IMR-90 (cell line): ENCODE measurements around the gene ENHO. TPM values are rescaled to one million over a fixed set of nuclear protein-coding genes. Genes with fewer than 3 reads are reported as not detected.
"Not testable (repeated sequence)": the region's sequence is repeated elsewhere in the genome, so short reads cannot be mapped to it uniquely, and the experiment has no call there.

Experiments
- ATAC-seq: fragments of 200-7000 bp; cut with Tn5 transposase; 2 replicates; pipeline ENCODE4 v1.9.1; 2020; ENCODE audit warnings: low read depth, mild to moderate bottlenecking, moderate library complexity
- BruUV-seq: library from RNA; stranded (reverse); fragments of 400-500 nt; replicated peaks from 2 replicates; lab custom pipeline; 2021; lab: Mats Ljungman, UMichigan
- CTCF ChIA-PET: fragments of 300-600 bp; formaldehyde crosslinking; extraction: SDS; loops from one replicate; lab custom pipeline; 2021; ENCODE audit warnings: antibody characterized with exemption; lab: Yijun Ruan, JAX
- POLR2A ChIA-PET: fragments of 300-600 bp; sonication (Branson Sonifier 250); formaldehyde crosslinking; loops from one replicate; lab custom pipeline; 2022; ENCODE audit warnings: antibody characterized with exemption; ENCODE audit not compliant: unreplicated experiment; lab: Charles Lee
- DNase-seq: peaks from one replicate; pipeline ENCODE4 v3.0.0; 2013
- H2AFZ ChIP-seq: replicated peaks from 2 replicates; pipeline ENCODE3; 2013; ENCODE audit warnings: low read length, mild to moderate bottlenecking; ENCODE audit not compliant: poor library complexity
- H2AK5ac ChIP-seq: 2 replicates; pipeline ENCODE4 v1.6.1; 2013; ENCODE audit warnings: low read depth, low read length, inconsistent platforms
- H2AK9ac ChIP-seq: replicated peaks from 2 replicates; pipeline ENCODE3; 2013; ENCODE audit warnings: mild to moderate bottlenecking, low read depth, low read length, moderate library complexity; ENCODE audit not compliant: poor library complexity
- H2BK120ac ChIP-seq: 2 replicates; pipeline ENCODE4 v1.6.1; 2013; ENCODE audit warnings: low read depth, low read length, inconsistent platforms
- H2BK15ac ChIP-seq: 3 replicates; pipeline ENCODE4 v1.6.1; 2013; ENCODE audit warnings: low read depth, low read length, inconsistent platforms
- H2BK20ac ChIP-seq: 2 replicates; pipeline ENCODE4 v1.6.1; 2013; ENCODE audit warnings: low read depth, mild to moderate bottlenecking, inconsistent platforms, low read length, moderate library complexity
- H2BK5ac ChIP-seq: 2 replicates; pipeline ENCODE4 v1.6.1; 2013; ENCODE audit warnings: mild to moderate bottlenecking, low read depth, low read length, inconsistent platforms; ENCODE audit not compliant: poor library complexity, severe bottlenecking
- H3K14ac ChIP-seq: replicated peaks from 2 replicates; pipeline ENCODE4 v1.6.1; 2013; ENCODE audit warnings: low read depth, low read length, inconsistent platforms
- H3K18ac ChIP-seq: 2 replicates; pipeline ENCODE4 v1.6.1; 2013; ENCODE audit warnings: low read depth, low read length, control low read depth
- H3K23ac ChIP-seq: 2 replicates; pipeline ENCODE4 v1.6.1; 2013; ENCODE audit warnings: low read depth, low read length, inconsistent platforms
- H3K27ac ChIP-seq: 2 replicates; pipeline ENCODE4 v1.5.1; 2013; ENCODE audit warnings: mild to moderate bottlenecking, control low read depth, low read length; ENCODE audit not compliant: insufficient read depth
- H3K27me3 ChIP-seq: 2 replicates; pipeline ENCODE4 v1.6.1; 2013; ENCODE audit warnings: low read length; ENCODE audit not compliant: control insufficient read depth, insufficient read depth
- H3K36me3 ChIP-seq: 2 replicates; pipeline ENCODE4 v1.6.1; 2013; ENCODE audit warnings: low read length, mixed read lengths; ENCODE audit not compliant: control insufficient read depth, insufficient read depth
- H3K4ac ChIP-seq: 2 replicates; pipeline ENCODE4 v1.6.1; 2013; ENCODE audit warnings: low read depth, low read length, inconsistent platforms
- H3K4me1 ChIP-seq: 2 replicates; pipeline ENCODE4 v1.6.1; 2013; ENCODE audit warnings: low read length, mixed read lengths; ENCODE audit not compliant: control insufficient read depth, insufficient read depth
- H3K4me2 ChIP-seq: 2 replicates; pipeline ENCODE4 v1.6.1; 2013; ENCODE audit warnings: low read depth, mild to moderate bottlenecking, control low read depth, low read length, moderate library complexity
- H3K4me3 ChIP-seq: 2 replicates; pipeline ENCODE4 v1.5.1; 2013; ENCODE audit warnings: low read depth, mild to moderate bottlenecking, control low read depth, low read length, moderate library complexity; ENCODE audit not compliant: insufficient read depth
- H3K56ac ChIP-seq: 2 replicates; pipeline ENCODE4 v1.6.1; 2013; ENCODE audit warnings: low read length, inconsistent platforms; ENCODE audit not compliant: insufficient read depth; ENCODE audit errors: extremely low read depth
- H3K79me1 ChIP-seq, 2 experiments: 2 replicates each; pipeline ENCODE4 v1.6.1; 2013; ENCODE audit warnings: low read length in 2 of 2, inconsistent platforms in 1 of 2, low read depth in 1 of 2
- H3K9ac ChIP-seq: 2 replicates; pipeline ENCODE4 v1.6.1; 2013; ENCODE audit warnings: low read depth, low read length, control low read depth
- H3K9me1 ChIP-seq: 2 replicates; pipeline ENCODE4 v1.6.1; 2013; ENCODE audit warnings: low read length, inconsistent platforms; ENCODE audit not compliant: insufficient read depth
- H3K9me3 ChIP-seq: 2 replicates; pipeline ENCODE4 v1.6.1; 2013; ENCODE audit warnings: low read length; ENCODE audit not compliant: control insufficient read depth, insufficient read depth
- H4K20me1 ChIP-seq: 2 replicates; pipeline ENCODE4 v1.6.1; 2013; ENCODE audit warnings: low read length, inconsistent platforms; ENCODE audit not compliant: insufficient read depth
- H4K5ac ChIP-seq: 2 replicates; pipeline ENCODE4 v1.6.1; 2013; ENCODE audit warnings: mild to moderate bottlenecking, low read depth, low read length, control low read depth
- H4K8ac ChIP-seq, 2 experiments: 2 replicates each; pipeline ENCODE4 v1.6.1; 2013; ENCODE audit warnings: low read depth in 2 of 2, low read length in 2 of 2, control low read depth in 1 of 2, inconsistent platforms in 1 of 2
- H4K91ac ChIP-seq: 2 replicates; pipeline ENCODE4 v1.6.1; 2013; ENCODE audit warnings: low read depth, low read length, inconsistent platforms; ENCODE audit not compliant: insufficient read depth
- BHLHE40 ChIP-seq: fragments of 150-350 bp; IDR thresholded peaks from 2 replicates; pipeline ENCODE4 v1.6.1; 2016; ENCODE audit warnings: mild to moderate bottlenecking, low read depth, low read length
- CHD1 ChIP-seq: IDR thresholded peaks from 2 replicates; pipeline ENCODE4 v1.6.1; 2012; ENCODE audit warnings: low read depth, low read length, improper control_type of control experiment
- ELK1 ChIP-seq: fragments of 150-350 bp; IDR thresholded peaks from 2 replicates; pipeline ENCODE4 v1.6.1; 2016; ENCODE audit warnings: low read depth, mild to moderate bottlenecking, low read length, moderate library complexity, borderline replicate concordance
- WGBS, 2 experiments: methylation state at CpG; one replicate each; pipeline versions ENCODE4 v1.1.5 to v1.1.7; 2013; ENCODE audit warnings: missing lambda C conversion rate in 2 of 2; ENCODE audit not compliant: insufficient read length in 1 of 2; ENCODE audit errors: extremely low coverage in 2 of 2; 5-methylcytosine and 5-hydroxymethylcytosine counted together
- dilution Hi-C: fragments of 300-500 bp; cut with HindIII; formaldehyde crosslinking; loops from one replicate; pipeline ENCODE4 v1.14.3; 2018; ENCODE audit warnings: low sequenced_read_pairs; ENCODE audit not compliant: unreplicated experiment
- in situ Hi-C: fragments of 300-500 bp; cut with MboI; formaldehyde crosslinking; loops from 3 replicates; pipeline ENCODE4 v1.14.3; 2019; ENCODE audit warnings: low sequenced_read_pairs, inconsistent platforms, mixed read lengths
- intact Hi-C: fragments of 100-400 bp; cut with micrococcal nuclease; formaldehyde crosslinking; loops from 2 replicates; pipeline ENCODE4 v1.10.0; 2022
- polyA plus RNA-seq, 3 experiments: library from polyadenylated mRNA; depleted of rRNA; stranded (reverse); fragments of >200 nt; gene quantifications; 2 replicates each; pipeline ENCODE4 v1.2.3, GENCODE V29; 2012; ENCODE audit warnings: low replicate concordance in 1 of 3
- total RNA-seq: library from RNA; depleted of rRNA; stranded (reverse); fragments of >200 nt; gene quantifications from 2 replicates; pipeline ENCODE4 v1.2.3, GENCODE V29; 2012

ENHO gene
- total and polyA plus RNA-seq, 2 of the 4 experiments (the other 2 are of a cell fraction) = not detected

DNA sequence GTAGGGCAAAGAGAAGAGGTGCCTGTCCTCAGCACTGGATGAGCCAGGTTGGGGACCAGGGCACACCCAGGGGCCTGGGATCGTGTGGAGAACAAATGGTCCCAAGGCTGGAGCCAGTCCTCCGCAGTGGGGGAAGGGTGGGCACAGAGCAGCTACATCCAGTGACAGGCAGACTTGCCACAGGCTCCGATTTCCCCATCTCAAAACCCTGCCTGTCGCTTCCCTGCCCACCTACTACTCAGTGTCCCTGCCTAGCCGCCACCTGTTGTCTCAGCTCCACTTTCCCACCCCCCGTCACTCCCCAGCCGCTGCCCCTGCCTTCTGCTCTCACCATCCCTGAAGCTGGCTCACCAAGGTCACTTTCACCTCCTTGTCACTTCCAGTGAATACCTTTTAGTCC is 13.9 kb upstream of the ENHO start:
- no peaks in the 10 kb centered on the region for H3K79me1 ChIP-seq
- TF ChIP-seq CHD1 (no peak), ELK1 (no peak), BHLHE40 (no peak)
- H2BK5ac ChIP-seq = no peak overlapping the region
- no peak overlapping the region for H2BK20ac ChIP-seq
- no peak overlapping the region for H3K4ac ChIP-seq
- H3K56ac ChIP-seq = no peak overlapping the region
- no TSS peak for BruUV-seq
- no peak overlapping the region for H3K23ac ChIP-seq
- ATAC-seq (no peak), DNase-seq (no peak)
- H3K9ac ChIP-seq = no peak overlapping the region
- H4K8ac ChIP-seq = no peak overlapping the region
- H2AK5ac ChIP-seq = no peak overlapping the region
- no peak overlapping the region for H3K4me2 ChIP-seq
- H2BK120ac ChIP-seq = no peak overlapping the region
- no peak overlapping the region for H3K4me3 ChIP-seq
- no peak overlapping the region for H3K14ac ChIP-seq
- no peak overlapping the region for H2BK15ac ChIP-seq
- H4K91ac ChIP-seq = no peak overlapping the region
- no peaks in the 10 kb centered on the region for H4K20me1 ChIP-seq
- H2AK9ac ChIP-seq = no peak overlapping the region
- in situ Hi-C loops = no loop called here
- ChIA-PET CTCF (no interaction called here), POLR2A (no interaction called here)
- intact Hi-C loops = no loop called here
- no peaks in the 10 kb centered on the region for H3K4me1 ChIP-seq
- H3K27me3 ChIP-seq = peaks cover 35% of the 10 kb centered on the region
- dilution Hi-C loops = no loop called here
- no peaks in the 10 kb centered on the region for H3K9me3 ChIP-seq
- no peak overlapping the region for H4K5ac ChIP-seq
- H3K9me1 ChIP-seq = no peaks in the 10 kb centered on the region
- no peak overlapping the region for H2AFZ ChIP-seq
- 13% methylated on average over 6 of the region's 7 CpGs; no CpG with 5 or more reads in 1 of the 2 experiments for WGBS, 2 experiments
- H3K18ac ChIP-seq = no peak overlapping the region
- no peaks in the 10 kb centered on the region for H3K36me3 ChIP-seq
- no peak overlapping the region for H3K27ac ChIP-seq

DNA sequence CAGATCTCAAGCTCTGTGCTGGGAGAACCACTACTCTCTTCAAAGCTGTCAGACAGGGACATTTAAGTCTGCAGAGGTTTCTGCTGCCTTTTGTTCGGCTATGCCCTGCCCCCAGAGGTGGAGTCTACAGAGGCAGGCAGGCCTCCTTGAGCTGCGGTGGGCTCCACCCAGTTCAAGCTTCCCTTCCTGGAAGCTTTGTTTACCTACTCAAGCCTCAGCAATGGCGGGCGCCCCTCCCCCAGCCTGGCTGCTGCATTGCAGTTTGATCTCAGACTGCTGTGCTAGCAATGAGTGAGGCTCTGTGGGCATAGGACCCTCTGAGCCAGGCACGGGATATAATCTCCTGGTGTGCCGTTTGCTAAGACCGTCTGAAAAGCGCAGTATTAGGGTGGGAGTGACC is 9.3 kb upstream of the ENHO start:
- H3K9ac ChIP-seq, H4K5ac ChIP-seq, POLR2A ChIA-PET, H4K20me1 ChIP-seq, DNase-seq, H3K4ac ChIP-seq, H2BK15ac ChIP-seq, H3K56ac ChIP-seq, intact Hi-C loops, H3K23ac ChIP-seq, BruUV-seq, H3K18ac ChIP-seq, H2AFZ ChIP-seq, H2AK5ac ChIP-seq, H2AK9ac ChIP-seq, H3K9me3 ChIP-seq, H4K8ac ChIP-seq, H3K27ac ChIP-seq, H3K36me3 ChIP-seq, dilution Hi-C loops, H3K9me1 ChIP-seq, H3K14ac ChIP-seq, in situ Hi-C loops, CTCF ChIA-PET, H3K4me1 ChIP-seq, H3K4me2 ChIP-seq, H2BK5ac ChIP-seq, H3K4me3 ChIP-seq, H2BK20ac ChIP-seq, H3K79me1 ChIP-seq, H2BK120ac ChIP-seq, H4K91ac ChIP-seq, ATAC-seq: not testable (repeated sequence)
- peaks cover 28% of the 10 kb centered on the region for H3K27me3 ChIP-seq
- no CpG with 5 or more reads among the region's 8 CpGs for WGBS, 2 experiments
